NCI-H2196 treated with DMSO at 0.1 percent for 48 hours (cell line): ENCODE data around the gene ABL1.

Experiments
- DNase-seq: peaks from one replicate; lab custom pipeline; 2025; ENCODE audit not compliant: unreplicated experiment; lab: John Stamatoyannopoulos, UW

ABL1 gene

DNA sequence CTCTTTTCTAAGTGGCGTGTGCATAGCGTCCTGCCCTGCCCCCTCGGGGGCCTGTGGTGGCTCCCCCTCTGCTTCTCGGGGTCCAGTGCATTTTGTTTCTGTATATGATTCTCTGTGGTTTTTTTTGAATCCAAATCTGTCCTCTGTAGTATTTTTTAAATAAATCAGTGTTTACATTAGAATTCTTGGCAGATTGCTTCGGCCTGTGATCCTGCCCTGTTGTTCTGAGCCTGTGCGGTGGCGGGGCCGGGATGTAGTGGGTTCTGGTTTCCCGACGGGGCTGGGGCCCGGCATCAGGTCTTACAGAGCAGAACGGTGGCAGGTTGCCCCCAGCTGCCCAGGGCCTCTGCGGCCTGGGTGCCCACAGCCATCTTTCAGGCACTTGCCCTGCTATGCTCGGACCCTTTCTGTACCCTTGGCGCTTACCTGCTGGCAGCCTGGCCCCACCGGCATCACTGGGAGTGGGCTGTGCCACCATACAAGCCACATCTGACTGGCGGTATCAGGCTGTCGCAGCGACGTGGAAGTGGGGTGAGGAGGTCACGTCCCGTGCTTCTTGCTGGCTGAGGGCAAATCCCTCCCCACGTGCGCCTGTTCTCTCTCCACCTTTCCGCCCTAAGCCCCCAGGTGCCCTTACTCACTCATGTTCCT, 52.6 kb downstream of the ABL1 start:
- DNase-seq = no peak

GRCh38 chr9:130888146-130888885, 53.3 kb downstream of the ABL1 start:
- DNase-seq = no peak

DNA sequence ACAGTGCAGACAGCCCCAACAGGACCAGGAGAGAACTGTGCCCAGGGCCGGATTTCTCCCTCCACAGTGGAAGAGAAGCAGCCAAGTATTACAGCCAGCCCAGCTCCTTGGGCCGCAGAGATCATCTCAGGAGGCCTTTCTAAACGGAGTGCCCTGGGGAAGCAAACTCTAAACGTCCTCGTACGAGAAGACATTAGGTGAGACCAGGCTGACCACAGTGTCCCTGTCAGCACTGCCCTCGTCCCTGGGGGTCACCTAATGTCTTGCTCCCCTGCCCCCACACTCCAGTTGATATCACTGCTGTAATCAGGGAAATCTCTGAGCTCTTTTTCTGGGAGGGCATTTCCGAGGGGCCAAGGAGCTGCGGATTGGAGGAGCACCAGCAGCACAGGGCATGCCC, 55.1 kb downstream of the ABL1 start:
- no peak for DNase-seq

- DNase-seq = no peak
Observed at GRCh38 chr9:130890870-130891687, 56.0 kb downstream of the ABL1 start.

DNA sequence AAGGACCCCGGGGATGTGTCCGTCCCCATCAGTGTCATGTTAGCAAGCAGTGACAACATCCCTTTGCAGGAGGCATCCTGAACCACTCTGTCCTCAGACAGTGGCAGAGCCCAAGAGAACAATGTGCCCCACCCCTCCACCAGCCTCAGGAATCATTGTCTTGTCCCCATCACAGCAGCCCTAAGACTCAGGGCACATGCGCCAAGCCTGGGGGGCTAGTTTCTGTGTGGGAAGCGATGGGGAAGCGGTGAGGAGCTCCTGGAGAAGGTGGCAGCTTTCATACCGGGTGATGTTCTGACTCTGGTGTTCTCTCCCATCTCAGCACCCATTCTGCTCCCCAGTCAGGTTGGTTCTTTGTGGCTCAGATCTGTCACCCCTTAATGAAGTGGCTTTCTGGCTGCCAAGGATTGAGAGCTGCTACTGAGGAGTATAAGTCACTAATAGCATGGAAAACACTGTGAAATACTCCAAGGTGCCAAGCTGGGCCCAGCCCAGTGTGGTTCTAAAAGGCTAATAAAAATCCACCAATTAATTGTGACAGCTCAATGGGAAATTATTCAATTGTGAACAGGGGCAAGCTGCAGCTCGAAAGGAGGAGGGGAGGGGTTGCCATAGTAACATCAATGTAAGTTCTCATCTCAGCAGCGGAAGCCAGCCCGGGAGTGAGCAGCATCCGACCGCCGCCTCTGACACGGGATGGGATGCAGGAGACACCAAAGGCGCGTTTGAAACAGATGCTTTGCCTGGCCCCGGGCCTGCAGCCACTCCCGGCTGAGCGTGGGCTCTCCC, 56.8 kb downstream of the ABL1 start:
- DNase-seq = no peak

DNA sequence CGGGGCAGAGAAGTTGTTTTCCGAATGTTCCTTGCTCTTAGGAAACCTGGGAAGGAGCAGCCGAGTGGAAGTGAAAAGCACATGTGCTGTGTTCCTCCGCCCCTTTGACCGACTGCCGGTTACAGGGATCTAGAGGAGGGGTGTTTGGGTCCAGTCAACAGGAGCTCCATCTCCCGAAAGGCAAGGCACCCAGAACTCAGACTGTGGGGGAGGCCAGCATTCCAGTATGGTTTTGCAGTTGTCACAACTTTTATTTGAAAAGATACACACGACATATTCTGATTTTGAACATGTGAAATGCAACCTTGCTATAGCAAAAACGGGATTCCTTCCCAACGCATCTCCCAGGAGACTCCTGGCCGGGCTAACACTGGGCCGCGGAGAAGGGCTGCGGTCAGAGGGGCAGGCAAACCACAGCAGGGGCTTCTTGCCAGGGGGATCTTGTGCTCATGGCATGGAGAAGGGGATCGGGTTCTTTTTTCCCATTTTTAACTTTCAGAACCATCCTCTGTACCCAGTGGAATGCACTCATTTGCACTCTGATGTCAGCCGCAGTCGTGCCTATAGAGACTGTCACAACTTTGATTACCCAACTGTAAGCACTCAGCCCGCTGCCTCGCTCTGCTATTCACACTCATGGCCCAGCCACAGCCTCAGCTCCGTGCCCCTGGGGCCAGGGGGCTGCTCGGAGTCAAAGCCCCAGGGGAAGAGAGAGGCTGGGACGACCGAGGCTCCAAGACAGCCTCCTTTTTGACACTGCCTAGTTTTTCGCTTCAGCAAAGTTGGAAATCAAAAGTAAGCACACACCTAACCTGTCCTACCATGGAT, 57.6 kb downstream of the ABL1 start:
- no peak for DNase-seq

DNA sequence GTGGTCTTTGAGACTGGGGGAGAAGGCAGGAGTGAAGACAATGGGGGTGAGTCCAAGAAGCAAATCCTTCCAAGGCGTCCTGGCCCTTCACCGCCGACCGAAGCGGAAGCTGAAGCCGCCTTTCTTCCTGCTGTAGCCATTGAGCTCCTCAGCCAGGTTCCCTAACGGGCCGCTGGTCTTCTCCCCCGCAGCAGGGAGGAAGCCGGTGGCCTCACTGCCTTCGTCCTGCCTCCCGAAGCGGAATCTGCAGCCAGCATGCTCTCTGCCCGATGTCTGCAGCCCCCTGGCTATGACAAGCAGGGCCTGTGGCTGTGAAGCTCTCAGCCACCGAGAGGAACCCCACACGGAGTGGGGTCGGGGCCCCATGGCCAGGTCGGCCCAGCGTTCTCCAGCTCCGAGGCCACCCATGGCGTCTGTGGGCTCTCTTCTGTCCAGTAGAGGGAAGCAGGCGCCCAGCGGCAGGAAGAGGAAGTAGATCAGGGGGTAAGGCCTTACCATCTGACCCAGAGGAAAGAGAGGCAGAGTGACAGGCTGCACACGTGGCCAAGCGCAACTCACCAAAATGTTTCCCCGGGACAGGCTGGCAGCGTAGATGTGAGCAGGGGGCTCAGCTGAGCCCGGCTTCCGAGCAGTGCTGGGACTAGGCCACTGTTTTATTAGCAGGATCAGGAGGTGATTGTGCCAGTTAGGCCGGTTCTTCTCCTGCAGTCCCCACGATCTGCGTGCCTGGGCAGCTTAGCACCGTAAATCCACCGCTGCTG, 58.5 kb downstream of the ABL1 start:
- no peak for DNase-seq

DNA sequence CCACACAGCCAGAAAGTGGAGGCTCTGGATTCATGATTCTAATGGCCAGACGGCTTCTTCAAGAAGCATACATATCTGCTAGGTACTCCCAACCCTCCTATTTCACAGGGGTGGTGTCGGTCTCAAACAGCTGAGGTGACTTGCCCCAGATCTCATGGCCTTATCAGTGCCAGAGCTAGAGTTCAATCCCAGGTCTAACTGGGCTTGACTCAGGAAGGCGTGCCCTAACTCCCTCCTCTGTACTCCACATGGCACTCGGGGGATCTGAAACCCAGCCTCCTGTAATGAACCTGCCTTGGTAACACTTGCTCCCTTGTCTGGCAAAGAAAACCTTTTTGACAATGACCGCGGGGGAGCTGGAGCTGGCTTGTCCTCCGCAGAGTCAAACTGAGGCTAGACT, 59.5 kb downstream of the ABL1 start:
- no peak for DNase-seq

GRCh38 chr9:130895038-130895437, 60.0 kb downstream of the ABL1 start:
- no peak for DNase-seq

GRCh38 chr9:130895481-130896232, 60.6 kb downstream of the ABL1 start:
- DNase-seq = no peak

GRCh38 chr9:130896233-130897014, 61.4 kb downstream of the ABL1 start, which contains the start of gene QRFP:
Gene QRFP, minus strand, starts transcription at chr9:130896812. Its CDS starts 2,974 bp downstream, at chr9:130893838.
- no peak for DNase-seq

- DNase-seq = no peak
Observed at GRCh38 chr9:130897105-130897751, 62.2 kb downstream of the ABL1 start.

- DNase-seq = no peak
Observed at GRCh38 chr9:130897848-130898551, 62.9 kb downstream of the ABL1 start.

- DNase-seq = no peak
Observed at GRCh38 chr9:130898552-130898852, 63.4 kb downstream of the ABL1 start.

- DNase-seq = no peak
Observed at GRCh38 chr9:130899051-130899748, 64.1 kb downstream of the ABL1 start.

- DNase-seq = no peak
Observed at GRCh38 chr9:130900701-130901497, 65.8 kb downstream of the ABL1 start.
